HCT116 (cell line): ENCODE measurements around the gene SERPINB13.

Experiments used
- CTCF ChIP-seq, 3 experiments: fragments of 200-600 bp in 1 of 3; sonication (generic) in 1 of 3; IDR thresholded peaks in 2 of 3; conservative IDR thresholded peaks in 1 of 3; 2 replicates each; pipeline ENCODE4 v1.5.1; 2012 to 2017; ENCODE audit warnings: low read depth in 2 of 3, low read length in 2 of 3, antibody characterized with exemption in 1 of 3, borderline replicate concordance in 1 of 3, control low read depth in 1 of 3, mild to moderate bottlenecking in 1 of 3, mixed read lengths in 1 of 3, mixed run types in 1 of 3, moderate library complexity in 1 of 3; ENCODE audit not compliant: insufficient read depth in 1 of 3
- EZH2 ChIP-seq: fragments of 200-600 bp; sonication (generic); IDR thresholded peaks from 2 replicates; pipeline ENCODE4 v1.6.1; 2017; ENCODE audit warnings: antibody characterized with exemption, mixed run types
- POLR2A ChIP-seq: IDR thresholded peaks from 2 replicates; pipeline ENCODE4 v1.7.0; 2011; ENCODE audit warnings: borderline replicate concordance; ENCODE audit not compliant: insufficient read depth, insufficient read length; ENCODE audit errors: extremely low read depth
- SRF ChIP-seq: IDR thresholded peaks from 2 replicates; pipeline ENCODE4 v1.6.1; 2012; ENCODE audit warnings: low read depth
- ZNF274 ChIP-seq: fragments of 200-500 bp; sonication (Bioruptor generic); IDR thresholded peaks from 2 replicates; pipeline ENCODE4 v1.6.1; 2014; ENCODE audit warnings: mild to moderate bottlenecking, low read depth, low read length, inconsistent platforms

GRCh38 chr18:63648241-63648640, 61.1 kb downstream of the SERPINB13 start:
- TF ChIP-seq CTCF (IDR thresholded peaks at IDR 0.05 in 2 of 3, conservative IDR thresholded peaks at IDR 0.05 in 1 of 3; ENCODE audit: borderline replicate concordance in 1 of 3, insufficient read depth in 1 of 3, low read depth in 2 of 3, low read length in 2 of 3) = no peak
- no peak for TF ChIP-seq SRF
- no peak for TF ChIP-seq POLR2A
- no peak for TF ChIP-seq ZNF274
- TF ChIP-seq EZH2 = no peak
